ENCODE results near the gene FGFR2. TPM values are rescaled to one million over a fixed set of nuclear protein-coding genes. Genes with fewer than 3 reads are reported as not detected.

The FGFR2 gene
- total RNA-seq, 4 donors from 2014 or later = 65.6 to 149 (median 122) TPM

DNA sequence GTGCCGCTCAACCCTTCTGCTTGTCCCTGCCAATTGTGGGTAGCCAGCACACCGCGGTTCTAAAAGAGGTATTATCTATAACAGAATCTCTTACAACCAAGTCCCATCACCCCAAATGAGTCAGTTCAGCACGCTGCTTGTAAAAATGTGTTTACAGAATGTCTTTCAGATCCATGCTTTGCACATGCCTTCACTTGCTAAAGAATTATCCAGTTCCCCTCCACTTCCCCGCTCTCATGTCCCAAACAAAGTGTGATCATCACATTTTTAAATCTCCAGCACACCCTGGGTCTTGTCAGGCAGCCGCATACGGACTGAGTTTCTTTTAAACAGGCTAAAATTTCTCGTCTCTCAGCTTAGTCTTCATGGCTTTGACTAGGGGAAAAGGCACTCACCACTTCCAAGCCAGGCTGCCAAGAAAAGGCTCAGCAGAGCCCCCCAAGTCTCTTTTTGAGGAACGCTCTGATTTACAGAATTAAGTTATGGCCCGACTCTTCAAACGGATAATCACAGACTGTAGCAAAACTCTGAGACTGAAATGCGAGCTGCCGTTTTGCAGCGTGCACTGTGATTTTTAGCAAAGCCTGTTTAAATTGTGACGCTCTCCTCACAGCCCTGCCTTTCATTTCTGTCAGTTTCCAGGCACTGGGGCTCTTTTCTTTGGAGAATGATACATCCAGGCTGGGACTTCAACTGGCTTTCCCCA lies 29.8 kb upstream of the FGFR2 start:
- WGBS, 2 donors = 31 to 40% methylated on average over 15 of the region's 15 CpGs
- no peaks in the 10 kb centered on the region for H3K27me3 ChIP-seq
- intact Hi-C loops (cut with DNase I) = no loop called here
- H3K4me3 ChIP-seq (replicated peaks in 1 of 3) = no peak overlapping the region
- H3K27ac ChIP-seq = no peak overlapping the region
- no peak for DNase-seq
- no peak for TF ChIP-seq POLR2A (IDR thresholded peaks at IDR 0.05)
- TF ChIP-seq, protein P1, sequence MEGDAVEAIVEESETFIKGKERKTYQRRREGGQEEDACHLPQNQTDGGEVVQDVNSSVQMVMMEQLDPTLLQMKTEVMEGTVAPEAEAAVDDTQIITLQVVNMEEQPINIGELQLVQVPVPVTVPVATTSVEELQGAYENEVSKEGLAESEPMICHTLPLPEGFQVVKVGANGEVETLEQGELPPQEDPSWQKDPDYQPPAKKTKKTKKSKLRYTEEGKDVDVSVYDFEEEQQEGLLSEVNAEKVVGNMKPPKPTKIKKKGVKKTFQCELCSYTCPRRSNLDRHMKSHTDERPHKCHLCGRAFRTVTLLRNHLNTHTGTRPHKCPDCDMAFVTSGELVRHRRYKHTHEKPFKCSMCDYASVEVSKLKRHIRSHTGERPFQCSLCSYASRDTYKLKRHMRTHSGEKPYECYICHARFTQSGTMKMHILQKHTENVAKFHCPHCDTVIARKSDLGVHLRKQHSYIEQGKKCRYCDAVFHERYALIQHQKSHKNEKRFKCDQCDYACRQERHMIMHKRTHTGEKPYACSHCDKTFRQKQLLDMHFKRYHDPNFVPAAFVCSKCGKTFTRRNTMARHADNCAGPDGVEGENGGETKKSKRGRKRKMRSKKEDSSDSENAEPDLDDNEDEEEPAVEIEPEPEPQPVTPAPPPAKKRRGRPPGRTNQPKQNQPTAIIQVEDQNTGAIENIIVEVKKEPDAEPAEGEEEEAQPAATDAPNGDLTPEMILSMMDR (IDR thresholded peaks at IDR 0.05) = no peak
- H3K4me1 ChIP-seq = peaks cover 0 to 7% of the 10 kb centered on the region in 2 donors
- H3K36me3 ChIP-seq = no peaks in the 10 kb centered on the region
- H3K9me3 ChIP-seq = no peaks in the 10 kb centered on the region

DNA sequence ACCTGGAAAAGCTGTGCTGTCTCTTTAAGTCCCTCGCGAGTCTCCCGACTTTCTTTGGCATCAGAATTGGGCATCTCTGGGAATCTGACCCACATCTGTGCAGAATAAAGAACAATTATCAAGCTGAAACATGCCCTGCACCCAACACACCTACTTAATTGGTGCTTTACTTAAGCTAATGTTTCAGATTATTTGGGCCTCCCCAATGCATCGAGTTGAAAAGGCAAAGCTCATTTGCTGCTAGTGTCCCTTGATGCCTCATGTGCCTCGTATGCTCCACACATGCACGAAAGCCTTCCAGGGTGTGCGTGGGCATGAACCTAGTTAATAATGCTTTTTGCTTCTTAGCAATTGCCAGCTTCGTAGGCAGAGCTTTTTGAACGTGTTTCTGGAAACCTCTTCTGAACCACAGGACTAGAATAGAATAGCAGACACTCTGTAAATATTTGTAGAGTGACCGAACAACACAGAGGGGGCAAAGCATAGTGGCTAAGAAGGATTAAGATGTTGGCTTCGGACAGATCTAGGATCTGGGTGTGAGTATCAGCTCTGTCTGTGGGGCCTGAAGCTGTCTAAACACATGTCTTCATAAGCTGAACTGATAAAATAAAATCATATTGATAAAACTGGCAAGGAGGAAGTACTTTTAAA lies 26.7 kb upstream of the FGFR2 start:
- no peaks in the 10 kb centered on the region for H3K36me3 ChIP-seq
- WGBS, 2 donors = 68 to 69% methylated on average over 11 of the region's 11 CpGs
- intact Hi-C loops (cut with DNase I) = no loop called here
- no peak for DNase-seq
- TF ChIP-seq POLR2A (IDR thresholded peaks at IDR 0.05) = no peak
- TF ChIP-seq, protein P1 (IDR thresholded peaks at IDR 0.05) = no peak
- H3K4me3 ChIP-seq (replicated peaks in 1 of 3) = no peak overlapping the region
- H3K27ac ChIP-seq = no peak overlapping the region
- H3K4me1 ChIP-seq = peaks cover 0 to 3% of the 10 kb centered on the region in 2 donors
- H3K27me3 ChIP-seq = no peaks in the 10 kb centered on the region
- H3K9me3 ChIP-seq = no peaks in the 10 kb centered on the region

DNA sequence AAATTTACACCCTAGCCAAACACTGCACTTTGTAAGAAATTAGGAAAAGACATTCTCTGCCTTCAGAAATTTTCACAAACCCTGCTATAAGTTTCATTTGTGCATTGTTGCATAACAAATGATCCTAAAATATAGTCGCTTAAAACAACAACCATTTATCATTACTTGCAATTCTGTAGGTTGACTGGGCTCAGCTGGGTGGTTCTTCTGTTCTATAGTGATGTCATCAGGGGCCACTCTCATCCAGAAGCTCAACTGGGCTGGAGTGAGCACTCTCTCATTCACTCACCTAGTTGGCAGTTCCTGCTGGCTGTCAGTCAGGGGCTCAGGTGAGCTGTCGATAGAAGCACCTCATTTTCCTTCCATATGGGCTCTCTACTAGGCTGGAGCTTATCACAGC lies 20.7 kb upstream of the FGFR2 start:
- 95 to 98% methylated on average over 2 of the region's 2 CpGs for WGBS, 2 donors
- intact Hi-C loops (cut with DNase I) = loop anchor here (10.0 kb wide), 1 partner anchor 116 kb away; no protein-coding TSS in a partner anchor
- TF ChIP-seq POLR2A (IDR thresholded peaks at IDR 0.05) = no peak
- TF ChIP-seq, protein P1 (IDR thresholded peaks at IDR 0.05) = no peak

DNA sequence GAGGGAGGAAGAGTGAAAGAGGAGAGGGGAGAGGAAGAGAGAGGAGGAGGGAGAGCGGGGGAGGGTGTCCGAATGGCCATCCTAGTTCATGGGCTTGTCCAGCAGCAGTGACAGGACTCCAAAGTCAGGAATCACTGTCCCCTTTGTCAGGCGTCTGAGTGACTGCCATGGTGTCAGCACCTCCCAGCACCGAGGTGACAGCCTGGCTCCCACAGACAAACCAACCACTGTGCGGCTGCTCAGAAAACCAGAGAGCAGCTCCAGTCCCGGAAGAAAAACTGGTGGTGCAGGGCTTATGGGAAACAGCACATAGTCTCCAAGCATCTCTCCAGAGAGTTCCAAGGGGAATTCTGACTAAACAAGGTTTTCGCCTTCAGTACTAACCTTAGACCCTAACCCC lies 18.9 kb upstream of the FGFR2 start:
- Histone ChIP-seq H3K27me3 (no peaks in the 10 kb centered on the region), H3K4me1 (no peaks in the 10 kb centered on the region), H3K27ac (no peak overlapping the region), H3K36me3 (no peaks in the 10 kb centered on the region), H3K4me3 (replicated peaks in 1 of 3) (no peak overlapping the region), H3K9me3 (no peaks in the 10 kb centered on the region)
- DNase-seq = no peak
- TF ChIP-seq, protein P1 (IDR thresholded peaks at IDR 0.05) = no peak
- TF ChIP-seq POLR2A (IDR thresholded peaks at IDR 0.05) = no peak
- intact Hi-C loops (cut with DNase I) = loop anchor here (10.0 kb wide), 1 partner anchor 118 kb away; no protein-coding TSS in a partner anchor
- WGBS, 2 donors = 84 to 93% methylated on average over 2 to 7 of the region's 7 CpGs

More for the DNA sequence above, 20.7 kb upstream of the FGFR2 start:
- Histone ChIP-seq H3K9me3 (no peaks in the 10 kb centered on the region), H3K36me3 (no peaks in the 10 kb centered on the region), H3K4me3 (replicated peaks in 1 of 3) (no peak overlapping the region), H3K27ac (no peak overlapping the region), H3K4me1 (no peaks in the 10 kb centered on the region), H3K27me3 (no peaks in the 10 kb centered on the region)
- DNase-seq = no peak

DNA sequence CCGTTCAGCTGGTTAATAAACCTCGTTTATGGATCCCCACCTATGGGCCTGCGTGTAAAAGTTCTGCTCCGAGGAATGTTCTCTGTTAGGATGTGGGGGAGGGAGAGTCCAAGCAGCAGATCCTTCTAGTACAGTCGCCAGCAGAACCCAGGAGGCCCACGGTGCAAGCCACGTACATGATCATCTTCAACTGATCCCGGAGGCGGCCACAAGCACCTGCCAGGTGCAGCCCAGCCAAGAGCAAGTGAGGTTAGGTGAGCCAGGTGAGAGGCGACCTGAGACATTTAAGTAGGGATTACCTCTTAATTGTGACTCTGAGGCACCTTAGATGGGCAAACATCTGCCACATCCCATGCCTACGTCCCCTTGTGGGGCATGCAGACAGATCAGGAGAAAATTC lies 18.0 kb upstream of the FGFR2 start:
- Histone ChIP-seq H3K4me1 (no peaks in the 10 kb centered on the region), H3K9me3 (no peaks in the 10 kb centered on the region), H3K27me3 (no peaks in the 10 kb centered on the region), H3K4me3 (replicated peaks in 1 of 3) (no peak overlapping the region), H3K36me3 (no peaks in the 10 kb centered on the region), H3K27ac (no peak overlapping the region)
- DNase-seq = no peak
- TF ChIP-seq, protein P1 (IDR thresholded peaks at IDR 0.05) = no peak
- TF ChIP-seq POLR2A (IDR thresholded peaks at IDR 0.05) = no peak
- 84 to 91% methylated on average over 10 to 11 of the region's 11 CpGs for WGBS, 2 donors
- intact Hi-C loops (cut with DNase I) = loop anchor here (10.0 kb wide), 1 partner anchor 119 kb away; no protein-coding TSS in a partner anchor

Measured in thyroid gland (tissue), 4 donors.